Astrocyte (in vitro differentiated cells and primary cell): Measurements from ENCODE around the gene ZCCHC24. TPM values are rescaled to one million over a fixed set of nuclear protein-coding genes. Genes with fewer than 3 reads are reported as not detected.

ENCODE experiments used
- DNase-seq: peaks from one replicate; pipeline ENCODE4 v3.0.0-alpha.2; 2010; ENCODE audit warnings: low read depth
- FAIRE-seq: peaks from 2 replicates; lab custom pipeline; 2011; peaks lifted over from hg19 to GRCh38; lab: Jason Lieb, UNC
- H2AFZ ChIP-seq: 2 replicates; pipeline ENCODE4 v1.6.0; 2012; ENCODE audit warnings: low read depth, low read length, inconsistent platforms
- H3K27ac ChIP-seq: 2 replicates; pipeline ENCODE4 v1.5.1; 2011; ENCODE audit warnings: low read depth, low read length, inconsistent platforms
- H3K27me3 ChIP-seq: 2 replicates; pipeline ENCODE4 v1.6.0; 2011; ENCODE audit warnings: low read length, inconsistent platforms; ENCODE audit not compliant: insufficient read depth
- H3K36me3 ChIP-seq: 2 replicates; pipeline ENCODE4 v1.5.1; 2011; ENCODE audit warnings: low read length, inconsistent platforms; ENCODE audit not compliant: insufficient read depth
- H3K4me1 ChIP-seq: 2 replicates; pipeline ENCODE4 v1.5.1; 2011; ENCODE audit warnings: low read length, inconsistent platforms; ENCODE audit not compliant: insufficient read depth
- H3K4me2 ChIP-seq: 2 replicates; pipeline ENCODE4 v1.6.0; 2012; ENCODE audit warnings: low read length, inconsistent platforms
- H3K4me3 ChIP-seq: 2 replicates; pipeline ENCODE4 v1.5.1; 2011; ENCODE audit warnings: low read depth, mild to moderate bottlenecking, low read length, inconsistent platforms; ENCODE audit not compliant: insufficient read depth
- H3K79me2 ChIP-seq: 2 replicates; pipeline ENCODE4 v1.6.0; 2012; ENCODE audit warnings: mild to moderate bottlenecking, low read length, inconsistent platforms; ENCODE audit not compliant: insufficient read depth
- H3K9ac ChIP-seq: 2 replicates; pipeline ENCODE4 v1.6.0; 2012; ENCODE audit warnings: mild to moderate bottlenecking, low read length, inconsistent platforms
- H3K9me3 ChIP-seq: 2 replicates; pipeline ENCODE4 v1.5.1; 2012; ENCODE audit warnings: low read depth, mild to moderate bottlenecking, low read length, inconsistent platforms; ENCODE audit not compliant: insufficient read depth
- H4K20me1 ChIP-seq: 2 replicates; pipeline ENCODE4 v1.6.0; 2012; ENCODE audit warnings: low read length, inconsistent platforms; ENCODE audit not compliant: insufficient read depth
- H3K27ac Mint-ChIP-seq: one replicate; pipeline ENCODE4 v1.8.0; 2021; ENCODE audit warnings: mild to moderate bottlenecking, mixed read lengths; ENCODE audit not compliant: unreplicated experiment
- H3K27me3 Mint-ChIP-seq: one replicate; pipeline ENCODE4 v1.8.0; 2021; ENCODE audit warnings: low read depth, mixed read lengths; ENCODE audit not compliant: unreplicated experiment
- H3K36me3 Mint-ChIP-seq: one replicate; pipeline ENCODE4 v1.8.0; 2021; ENCODE audit warnings: low read depth, mixed read lengths; ENCODE audit not compliant: unreplicated experiment
- H3K4me1 Mint-ChIP-seq: one replicate; pipeline ENCODE4 v1.8.0; 2021; ENCODE audit warnings: low read depth, mixed read lengths; ENCODE audit not compliant: unreplicated experiment
- H3K4me3 Mint-ChIP-seq: one replicate; pipeline ENCODE4 v1.8.0; 2021; ENCODE audit warnings: mild to moderate bottlenecking, moderate library complexity, mixed read lengths; ENCODE audit not compliant: unreplicated experiment
- H3K9me3 Mint-ChIP-seq: one replicate; pipeline ENCODE4 v1.8.0; 2021; ENCODE audit warnings: mild to moderate bottlenecking, mixed read lengths; ENCODE audit not compliant: unreplicated experiment
- CTCF ChIP-seq: IDR thresholded peaks from 2 replicates; pipeline ENCODE4 v1.5.1; 2011; ENCODE audit warnings: low read depth, mild to moderate bottlenecking, inconsistent platforms, low read length, moderate library complexity; ENCODE audit not compliant: insufficient read depth
- EZH2 ChIP-seq: IDR thresholded peaks from 2 replicates; pipeline ENCODE4 v1.6.1; 2012; ENCODE audit warnings: mild to moderate bottlenecking, low read length, inconsistent platforms; ENCODE audit not compliant: insufficient read depth
- total RNA-seq: library from RNA; stranded (reverse); gene quantifications from 2 replicates; pipeline ENCODE4 v1.2.1, GENCODE V29; 2021

Gene ZCCHC24
- total RNA-seq, 1 donor from 2014 or later: 21.4 TPM

GRCh38 chr10:79473496-79474095 is 28.2 kb upstream of the ZCCHC24 start:
- no peak overlapping the region for H3K4me2 ChIP-seq
- no peak for FAIRE-seq
- no peak overlapping the region for H2AFZ ChIP-seq
- H3K27me3 ChIP-seq: no peaks in the 10 kb centered on the region
- no peaks in the 10 kb centered on the region for H3K36me3 ChIP-seq
- no peaks in the 10 kb centered on the region for H3K4me1 ChIP-seq
- no peak for TF ChIP-seq EZH2
- TF ChIP-seq CTCF: no peak
- DNase-seq: no peak
- Mint-ChIP-seq H3K9me3 (no peaks in the 10 kb centered on the region), H3K4me3 (no peak overlapping the region), H3K36me3 (no peaks in the 10 kb centered on the region), H3K4me1 (no peaks in the 10 kb centered on the region), H3K27me3 (peaks cover 33% of the 10 kb centered on the region), H3K27ac (no peak overlapping the region)
- H3K79me2 ChIP-seq: no peaks in the 10 kb centered on the region
- no peak overlapping the region for H3K9ac ChIP-seq
- no peak overlapping the region for H3K4me3 ChIP-seq
- no peaks in the 10 kb centered on the region for H4K20me1 ChIP-seq
- H3K9me3 ChIP-seq: no peaks in the 10 kb centered on the region
- no peak overlapping the region for H3K27ac ChIP-seq

- no peak overlapping the region for H3K27ac ChIP-seq
- no peaks in the 10 kb centered on the region for H3K9me3 ChIP-seq
- no peak overlapping the region for H3K4me3 ChIP-seq
- no peaks in the 10 kb centered on the region for H3K79me2 ChIP-seq
- no peak overlapping the region for H2AFZ ChIP-seq
- TF ChIP-seq EZH2 (no peak), CTCF (no peak)
- H3K36me3 ChIP-seq: no peaks in the 10 kb centered on the region
- H3K4me1 ChIP-seq: no peaks in the 10 kb centered on the region
- Mint-ChIP-seq H3K4me3 (no peak overlapping the region), H3K36me3 (no peaks in the 10 kb centered on the region), H3K27ac (no peak overlapping the region), H3K4me1 (no peaks in the 10 kb centered on the region), H3K27me3 (peaks cover 33% of the 10 kb centered on the region), H3K9me3 (no peaks in the 10 kb centered on the region)
- H4K20me1 ChIP-seq: no peaks in the 10 kb centered on the region
- FAIRE-seq (no peak), DNase-seq (no peak)
- H3K4me2 ChIP-seq: no peak overlapping the region
- H3K27me3 ChIP-seq: no peaks in the 10 kb centered on the region
- no peak overlapping the region for H3K9ac ChIP-seq
These were observed 27.5 kb upstream of the ZCCHC24 start for GRCh38 chr10:79472951-79473350.

- DNase-seq (no peak), FAIRE-seq (no peak)
- Mint-ChIP-seq H3K36me3 (no peaks in the 10 kb centered on the region), H3K27me3 (peaks cover 34% of the 10 kb centered on the region), H3K4me1 (no peaks in the 10 kb centered on the region), H3K27ac (no peak overlapping the region), H3K4me3 (no peak overlapping the region), H3K9me3 (no peaks in the 10 kb centered on the region)
- Histone ChIP-seq H3K36me3 (no peaks in the 10 kb centered on the region), H3K27ac (no peak overlapping the region), H3K4me1 (no peaks in the 10 kb centered on the region), H3K27me3 (no peaks in the 10 kb centered on the region), H3K4me2 (no peak overlapping the region), H3K9ac (no peak overlapping the region), H3K79me2 (no peaks in the 10 kb centered on the region), H3K9me3 (no peaks in the 10 kb centered on the region), H4K20me1 (no peaks in the 10 kb centered on the region), H2AFZ (no peak overlapping the region), H3K4me3 (no peak overlapping the region)
- TF ChIP-seq EZH2: no peak
- TF ChIP-seq CTCF: no peak
These were observed 27.0 kb upstream of the ZCCHC24 start for GRCh38 chr10:79472449-79472848.
